Osteoblast (primary cell): ENCODE results near the gene ZNF563. TPM values are rescaled to one million over a fixed set of nuclear protein-coding genes. Genes with fewer than 3 reads are reported as not detected.
A peak's percentile ranks its signal among the peaks of the same experiment; 100 is the strongest.
"Not testable (repeated sequence)": the region's sequence is repeated elsewhere in the genome, so short reads cannot be mapped to it uniquely, and the experiment has no call there.

Source experiments
- DNase-seq: peaks from one replicate; pipeline ENCODE4 v3.0.0; 2011; ENCODE audit warnings: low spot score, mixed read lengths; ENCODE audit not compliant: insufficient read length; ENCODE audit errors: missing footprints
- H2AFZ ChIP-seq: 2 replicates; pipeline ENCODE4 v1.6.0; 2011; ENCODE audit warnings: mild to moderate bottlenecking, low read length
- H3K27ac ChIP-seq: 2 replicates; pipeline ENCODE4 v1.5.1; 2011; ENCODE audit warnings: mild to moderate bottlenecking, low read depth, low read length, moderate library complexity
- H3K27me3 ChIP-seq: 2 replicates; pipeline ENCODE4 v1.6.0; 2012; ENCODE audit warnings: mild to moderate bottlenecking, control low read depth, inconsistent platforms, low read length, moderate library complexity; ENCODE audit not compliant: insufficient read depth
- H3K36me3 ChIP-seq: 2 replicates; pipeline ENCODE4 v1.5.1; 2011; ENCODE audit warnings: mild to moderate bottlenecking, low read length, control low read depth, moderate library complexity; ENCODE audit not compliant: insufficient read depth
- H3K4me1 ChIP-seq: 2 replicates; pipeline ENCODE4 v1.5.1; 2011; ENCODE audit warnings: mild to moderate bottlenecking, low read length, control low read depth, moderate library complexity; ENCODE audit not compliant: insufficient read depth
- H3K4me2 ChIP-seq: 2 replicates; pipeline ENCODE4 v1.6.0; 2011; ENCODE audit warnings: mild to moderate bottlenecking, low read length; ENCODE audit not compliant: insufficient read depth
- H3K4me3 ChIP-seq: fragments of 200-600 bp; sonication (generic); 3 replicates; pipeline ENCODE4 v1.5.1; 2012; ENCODE audit warnings: mild to moderate bottlenecking, low read length, inconsistent platforms; ENCODE audit not compliant: insufficient read depth
- H3K79me2 ChIP-seq: 2 replicates; pipeline ENCODE4 v1.6.0; 2012; ENCODE audit warnings: mild to moderate bottlenecking, low read length, control low read depth, inconsistent platforms; ENCODE audit not compliant: insufficient read depth
- H3K9me3 ChIP-seq: 2 replicates; pipeline ENCODE4 v1.5.1; 2011; ENCODE audit warnings: low read depth, low read length, control low read depth
- H4K20me1 ChIP-seq: 2 replicates; pipeline ENCODE4 v1.6.0; 2012; ENCODE audit warnings: mild to moderate bottlenecking, low read length, control low read depth; ENCODE audit not compliant: insufficient read depth
- CTCF ChIP-seq: IDR thresholded peaks from 2 replicates; pipeline ENCODE4 v1.5.1; 2011; ENCODE audit warnings: mild to moderate bottlenecking, low read depth, low read length, moderate library complexity; ENCODE audit errors: extremely low read depth
- total RNA-seq: library from RNA; depleted of rRNA; stranded (reverse); fragments of >200 nt; gene quantifications from 2 replicates; pipeline ENCODE4 v1.2.3, GENCODE V29; 2012

ZNF563 gene
- total RNA-seq, 1 donor = 4.3 TPM

DNA sequence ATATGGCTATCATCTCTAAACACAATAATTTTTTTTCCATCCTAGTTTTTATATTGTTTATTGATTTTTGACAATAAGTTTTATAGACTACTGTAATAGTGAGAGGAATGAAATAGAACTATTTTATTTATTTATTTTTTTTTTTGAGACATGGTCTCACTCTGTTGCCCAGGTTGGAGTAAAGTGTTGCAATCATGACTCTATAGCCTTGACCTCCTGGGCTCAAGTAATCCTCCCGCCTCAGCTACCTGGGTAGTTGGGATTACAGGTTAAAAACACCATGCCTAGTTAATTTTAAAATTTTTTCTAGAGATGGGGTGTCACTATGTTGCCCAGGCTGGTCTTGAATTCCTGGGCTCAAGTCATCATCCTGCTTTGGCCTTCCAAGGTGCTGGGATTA, 40.6 kb upstream of the ZNF563 start:
- no peaks in the 10 kb centered on the region for H3K79me2 ChIP-seq

DNA sequence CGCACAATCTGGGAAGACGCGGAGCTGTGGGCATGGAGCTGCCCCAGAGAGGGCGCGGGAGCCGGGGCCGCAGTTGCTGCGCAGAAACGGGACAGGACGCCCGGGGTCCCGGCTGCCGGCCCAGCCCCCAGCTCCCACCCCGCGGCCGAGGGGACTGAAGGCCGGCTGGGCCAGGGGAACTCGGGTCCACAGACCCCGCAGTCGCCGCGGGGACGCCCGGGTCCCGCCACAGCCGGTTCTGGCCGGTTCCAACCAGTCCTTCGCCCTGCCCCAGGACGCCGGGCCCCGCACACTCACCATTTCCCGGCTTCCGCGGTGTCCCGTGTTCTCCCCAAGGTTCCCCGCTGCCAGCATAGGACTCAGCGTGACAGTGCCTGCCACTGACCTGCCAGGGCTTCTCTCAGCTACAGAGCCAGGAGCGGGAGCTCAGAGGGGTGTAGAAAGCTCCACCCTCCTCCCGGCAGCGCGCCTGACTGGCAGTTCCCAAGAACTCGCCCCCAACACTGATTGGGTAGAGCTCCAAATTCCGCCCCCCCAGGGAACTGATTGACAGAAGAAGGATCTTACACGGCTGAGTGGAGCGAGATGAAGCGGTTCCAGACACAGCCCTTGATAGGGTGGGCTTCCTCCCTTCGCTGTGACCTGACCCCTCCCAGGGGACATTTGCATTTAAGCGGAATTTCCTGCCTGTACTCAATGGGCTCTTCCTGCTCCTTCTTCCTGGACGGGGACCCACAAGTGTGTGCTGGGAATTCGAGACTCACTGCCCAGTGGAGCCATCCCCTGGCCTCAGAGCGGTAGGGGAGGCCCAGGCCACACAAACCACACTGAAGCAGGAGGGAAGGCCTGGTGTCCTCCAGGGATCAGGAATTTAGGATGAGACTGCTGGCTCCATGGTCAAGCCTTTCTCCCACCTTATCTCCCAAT, 32.1 kb upstream of the ZNF563 start, which contains the start of gene ZNF442:
Gene ZNF442, minus strand, starts transcription at position 448 of the 927 bp plus-strand sequence. CDS start 2,052 bp downstream, outside the sequence.
- Histone ChIP-seq H3K36me3 (no peaks in the 10 kb centered on the region), H3K79me2 (peaks cover 11% of the 10 kb centered on the region), H3K9me3 (no peaks in the 10 kb centered on the region), H3K4me1 (peaks cover 10% of the 10 kb centered on the region), H3K4me2 (peak within 1 kb of the TSS; percentile 81), H4K20me1 (no peaks in the 10 kb centered on the region), H2AFZ (peak within 1 kb of the TSS; percentile 94), H3K27ac (peak within 1 kb of the TSS; percentile 84), H3K27me3 (no peaks in the 10 kb centered on the region), H3K4me3 (peak within 1 kb of the TSS; percentile 81)
- peak; percentile 66 for TF ChIP-seq CTCF
- DNase-seq = peak; percentile 99

More for the DNA sequence above, 40.6 kb upstream of the ZNF563 start:
- Histone ChIP-seq H3K4me2 (no peak overlapping the region), H3K9me3 (peaks cover 7% of the 10 kb centered on the region), H4K20me1 (no peaks in the 10 kb centered on the region), H3K36me3 (no peaks in the 10 kb centered on the region), H3K27ac (no peak overlapping the region), H2AFZ (no peak overlapping the region), H3K4me1 (no peaks in the 10 kb centered on the region), H3K4me3 (no peak overlapping the region), H3K27me3 (no peaks in the 10 kb centered on the region)
- DNase-seq = no peak
- no peak for TF ChIP-seq CTCF

- Histone ChIP-seq H4K20me1 (no peaks in the 10 kb centered on the region), H3K4me3 (peak overlapping the region; percentile 81), H3K4me2 (peak overlapping the region; percentile 81), H2AFZ (peak overlapping the region; percentile 94), H3K27ac (peak overlapping the region; percentile 84), H3K9me3 (no peaks in the 10 kb centered on the region), H3K79me2 (peaks cover 11% of the 10 kb centered on the region), H3K27me3 (no peaks in the 10 kb centered on the region), H3K36me3 (no peaks in the 10 kb centered on the region), H3K4me1 (peaks cover 10% of the 10 kb centered on the region)
- peak; percentile 75 for DNase-seq
- TF ChIP-seq CTCF = no peak
Observed at GRCh38 chr19:12364391-12365235, 31.2 kb upstream of the ZNF563 start.

GRCh38 chr19:12362236-12362635, 28.8 kb upstream of the ZNF563 start:
- not testable (repeated sequence) for H3K27me3 ChIP-seq, H3K27ac ChIP-seq, H3K36me3 ChIP-seq, DNase-seq, H3K4me1 ChIP-seq, H3K9me3 ChIP-seq, H3K4me3 ChIP-seq, H2AFZ ChIP-seq, H3K4me2 ChIP-seq, H4K20me1 ChIP-seq
- H3K79me2 ChIP-seq = peaks cover 16% of the 10 kb centered on the region
